SK-N-SH (cell line): Measurements from ENCODE around the gene SMIM32. TPM values are rescaled to one million over a fixed set of nuclear protein-coding genes. Genes with fewer than 3 reads are reported as not detected.

Experiments
- CTCF ChIA-PET: fragments of 300-600, 350-600 bp; formaldehyde crosslinking; extraction: SDS; loops from one replicate; lab custom pipeline; 2021; lab: Yijun Ruan, JAX
- POLR2A ChIA-PET: fragments of 350-600 bp; sonication (Branson Sonifier 250); formaldehyde crosslinking; extraction: SDS; loops from one replicate; lab custom pipeline; 2020; ENCODE audit warnings: antibody characterized with exemption, inconsistent platforms; lab: Yijun Ruan, JAX
- DNase-seq: peaks from one replicate; pipeline ENCODE4 v3.0.0; 2012
- H2AFZ ChIP-seq: fragments of 200-600 bp; sonication (generic); 2 replicates; pipeline ENCODE4 v1.8.1; 2016; ENCODE audit warnings: antibody characterized with exemption, mild to moderate bottlenecking, low read depth
- H3F3A ChIP-seq: fragments of 200-600 bp; sonication (generic); replicated peaks from 2 replicates; pipeline ENCODE3; 2016; ENCODE audit warnings: antibody characterized with exemption, mild to moderate bottlenecking; ENCODE audit not compliant: insufficient read depth
- H3K27ac ChIP-seq, 2 experiments: fragments of 200-500 bp in 1 of 2; fragments of 200-600 bp in 1 of 2; sonication (Bioruptor generic) in 1 of 2; sonication (generic), shearing (Covaris generic) in 1 of 2; 2 replicates each; pipeline versions ENCODE4 v1.5.1 to v1.6.1; 2014 to 2016; ENCODE audit warnings: low read depth in 2 of 2, inconsistent platforms in 1 of 2, low read length in 1 of 2, mild to moderate bottlenecking in 1 of 2, mixed read lengths in 1 of 2
- H3K27me3 ChIP-seq: fragments of 200-600 bp; sonication (generic), shearing (Covaris generic); 2 replicates; pipeline ENCODE4 v1.6.1; 2016; ENCODE audit warnings: mixed run types; ENCODE audit not compliant: insufficient read depth
- H3K36me3 ChIP-seq, 2 experiments: fragments of 200-500 bp in 1 of 2; fragments of 200-600 bp in 1 of 2; sonication (Bioruptor generic) in 1 of 2; sonication (generic) in 1 of 2; replicated peaks in 1 of 2; 2 replicates each; pipeline versions ENCODE3 to v1.5.1; 2014 to 2016; ENCODE audit warnings: low read length in 1 of 2, mild to moderate bottlenecking in 1 of 2; ENCODE audit not compliant: insufficient read depth in 2 of 2, control insufficient read depth in 1 of 2
- H3K4me1 ChIP-seq, 2 experiments: fragments of 200-500 bp in 1 of 2; fragments of 200-600 bp in 1 of 2; sonication (Bioruptor generic) in 1 of 2; sonication (generic), shearing (Covaris generic) in 1 of 2; 2 replicates each; pipeline versions ENCODE4 v1.5.1 to v1.6.1; 2014 to 2016; ENCODE audit warnings: low read depth in 1 of 2, low read length in 1 of 2, mixed run types in 1 of 2; ENCODE audit not compliant: insufficient read depth in 2 of 2, control insufficient read depth in 1 of 2
- H3K4me2 ChIP-seq: fragments of 200-600 bp; sonication (generic), shearing (Covaris generic); 2 replicates; pipeline ENCODE4 v1.6.1; 2017; ENCODE audit warnings: mixed run types
- H3K4me3 ChIP-seq, 2 experiments: fragments of 200-500 bp in 1 of 2; fragments of 200-600 bp in 1 of 2; sonication (Bioruptor generic) in 1 of 2; sonication (generic), shearing (Covaris generic) in 1 of 2; 2 replicates each; pipeline versions ENCODE4 v1.5.1 to v1.8.1; 2014 to 2016; ENCODE audit warnings: low read depth in 2 of 2, inconsistent platforms in 1 of 2, low read length in 1 of 2, mild to moderate bottlenecking in 1 of 2, mixed read lengths in 1 of 2, moderate library complexity in 1 of 2
- H3K79me2 ChIP-seq: fragments of 200-600 bp; sonication (generic); 2 replicates; pipeline ENCODE4 v1.8.1; 2017; ENCODE audit warnings: mild to moderate bottlenecking; ENCODE audit not compliant: insufficient read depth
- H3K9ac ChIP-seq: fragments of 200-600 bp; sonication (generic); 2 replicates; pipeline ENCODE4 v1.6.1; 2017; ENCODE audit warnings: mixed run types
- H3K9me2 ChIP-seq: fragments of 200-600 bp; sonication (generic); 2 replicates; pipeline ENCODE4 v1.6.1; 2017; ENCODE audit warnings: mixed run types
- H3K9me3 ChIP-seq: fragments of 200-600 bp; sonication (generic); 2 replicates; pipeline ENCODE4 v1.6.1; 2017; ENCODE audit warnings: mixed run types, mild to moderate bottlenecking, moderate library complexity
- H4K20me1 ChIP-seq: fragments of 200-600 bp; sonication (generic); 2 replicates; pipeline ENCODE4 v1.6.1; 2017; ENCODE audit warnings: mild to moderate bottlenecking, mixed run types; ENCODE audit not compliant: insufficient read depth
- CTCF ChIP-seq: fragments of 200-600 bp; sonication (generic); IDR thresholded peaks from 2 replicates; pipeline ENCODE4 v1.6.1; 2017; ENCODE audit warnings: antibody characterized with exemption, mild to moderate bottlenecking, moderate library complexity
- FOSL2 ChIP-seq: IDR thresholded peaks from 2 replicates; pipeline ENCODE4 v1.4.0; 2012; ENCODE audit warnings: low read depth, mild to moderate bottlenecking, moderate library complexity, borderline replicate concordance
- FOXM1 ChIP-seq: IDR thresholded peaks from 2 replicates; pipeline ENCODE4 v1.4.0; 2012; ENCODE audit warnings: low read depth, mild to moderate bottlenecking
- GATA2 ChIP-seq: sonication (generic); formaldehyde crosslinking; IDR thresholded peaks from 2 replicates; pipeline ENCODE4 v1.5.0; 2020; ENCODE audit warnings: mild to moderate bottlenecking, missing genetic modification reagents
- IRF3 ChIP-seq: fragments of 150-350 bp; IDR thresholded peaks from 2 replicates; pipeline ENCODE4 v1.6.1; 2016; ENCODE audit warnings: mild to moderate bottlenecking, low read depth, low read length
- MEF2A ChIP-seq: IDR thresholded peaks from 2 replicates; pipeline ENCODE4 v1.4.0; 2012; ENCODE audit warnings: low read depth, borderline replicate concordance
- NFIC ChIP-seq: IDR thresholded peaks from 2 replicates; pipeline ENCODE4 v1.4.0; 2012; ENCODE audit warnings: borderline replicate concordance
- RAD21 ChIP-seq: IDR thresholded peaks from 2 replicates; pipeline ENCODE4 v1.6.1; 2012; ENCODE audit warnings: mild to moderate bottlenecking, low read length
- REST ChIP-seq: IDR thresholded peaks from 2 replicates; pipeline ENCODE4 v1.6.1; 2012; ENCODE audit warnings: mild to moderate bottlenecking, low read depth, low read length, moderate library complexity
- RFX5 ChIP-seq: IDR thresholded peaks from 2 replicates; pipeline ENCODE4 v1.6.1; 2012; ENCODE audit warnings: mild to moderate bottlenecking, improper control_type of control experiment, low read length
- RXRA ChIP-seq: IDR thresholded peaks from 2 replicates; pipeline ENCODE4 v1.4.0; 2012; ENCODE audit warnings: low read depth, mild to moderate bottlenecking, borderline replicate concordance
- SIN3A ChIP-seq: IDR thresholded peaks from 2 replicates; pipeline ENCODE4 v1.6.1; 2012; ENCODE audit warnings: low read depth, mild to moderate bottlenecking, low read length, moderate library complexity, borderline replicate concordance
- SMC3 ChIP-seq: IDR thresholded peaks from 2 replicates; pipeline ENCODE4 v1.6.1; 2012; ENCODE audit warnings: low read depth, low read length, improper control_type of control experiment
- TCF12 ChIP-seq: IDR thresholded peaks from 2 replicates; pipeline ENCODE4 v1.4.0; 2012
- USF2 ChIP-seq: fragments of 150-350 bp; IDR thresholded peaks from 2 replicates; pipeline ENCODE4 v1.6.1; 2017; ENCODE audit warnings: antibody characterized with exemption, low read length, low read depth, borderline replicate concordance
- YY1 ChIP-seq: IDR thresholded peaks from 2 replicates; pipeline ENCODE4 v1.4.0; 2012; ENCODE audit warnings: low read depth, mild to moderate bottlenecking
- WGBS: methylation state at CpG from one replicate; pipeline ENCODE4 v1.1.6; 2017; ENCODE audit warnings: low lambda C conversion rate; 5-methylcytosine and 5-hydroxymethylcytosine counted together
- polyA plus RNA-seq, 3 experiments: library from polyadenylated mRNA; depleted of rRNA; stranded (reverse); fragments of >200 nt; gene quantifications; 2 replicates each; pipeline ENCODE4 v1.2.3, GENCODE V29; 2012

Gene SMIM32
- polyA plus RNA-seq, 1 of the 3 experiments (the other 2 are of a cell fraction), result 0.25 TPM

- no peak overlapping the region for H3K4me2 ChIP-seq
- 33% methylated on average over 1 of the region's 1 CpG for WGBS
- no peak overlapping the region for H3K27ac ChIP-seq
- TF ChIP-seq SMC3 (no peak), RXRA (no peak), FOXM1 (no peak), GATA2 (CRISPR knock-in tag) (no peak), REST (no peak), MEF2A (no peak), YY1 (no peak), USF2 (no peak), RFX5 (no peak), IRF3 (no peak), NFIC (no peak), RAD21 (no peak), CTCF (no peak), SIN3A (no peak), TCF12 (no peak), FOSL2 (no peak)
- H3K36me3 ChIP-seq, result no peaks in the 10 kb centered on the region
- H4K20me1 ChIP-seq, result no peaks in the 10 kb centered on the region
- peaks cover 0 to 15% of the 10 kb centered on the region in 2 experiments; a peak in 2 of 4 replicates for H3K4me1 ChIP-seq
- H3K79me2 ChIP-seq, result no peaks in the 10 kb centered on the region
- CTCF ChIA-PET, result interaction anchor here (0.7 to 8.0 kb wide), 5 partner anchors 10 to 128 kb away, joined by 3 to 85 read pairs (median 7); no protein-coding TSS in a partner anchor
- no peaks in the 10 kb centered on the region for H3K9me2 ChIP-seq
- no peak overlapping the region for H2AFZ ChIP-seq
- H3F3A ChIP-seq, result no peaks in the 10 kb centered on the region
- POLR2A ChIA-PET, result no interaction called here
- no peak for DNase-seq
- no peak overlapping the region for H3K9ac ChIP-seq
- H3K4me3 ChIP-seq, result no peak overlapping the region
- H3K27me3 ChIP-seq, result peaks cover 8% of the 10 kb centered on the region; the same call in 1 of the 2 replicates
- H3K9me3 ChIP-seq, result no peaks in the 10 kb centered on the region
Measured at GRCh38 chr5:136235321-136235720, 42.4 kb upstream of the SMIM32 start.
